GM20000 (cell line): ENCODE results near the gene SKI.

Experiments
- DNase-seq: peaks from one replicate; pipeline ENCODE4 v3.0.0; 2012; ENCODE audit warnings: low spot score
- CTCF ChIP-seq: IDR thresholded peaks from 2 replicates; pipeline ENCODE4 v1.5.1; 2012; ENCODE audit warnings: mild to moderate bottlenecking, control low read depth; ENCODE audit errors: extremely low read depth, missing control alignments

The SKI gene

DNA sequence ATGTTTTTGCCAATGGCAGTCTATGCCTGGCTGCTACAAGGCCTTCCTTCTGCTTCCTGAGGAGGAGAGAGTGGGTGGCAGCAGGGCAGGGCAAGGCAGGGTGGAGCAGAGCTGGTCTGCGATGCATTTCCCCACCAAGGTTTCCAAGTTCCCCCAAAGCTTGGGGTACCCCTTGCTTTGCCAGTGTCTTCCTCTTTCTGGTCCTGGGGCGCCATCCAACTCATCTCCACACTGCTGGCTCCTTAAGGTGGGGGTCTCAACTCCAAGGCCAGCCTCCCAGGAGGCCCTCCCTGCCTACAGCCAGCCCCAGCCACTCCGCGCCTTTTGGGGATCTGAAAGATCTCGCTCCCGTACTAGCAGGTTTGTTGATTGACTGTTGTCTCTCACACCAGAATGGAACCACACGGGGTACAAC, 3.9 kb upstream of the SKI start:
- no peak for DNase-seq
- no peak for TF ChIP-seq CTCF

- TF ChIP-seq CTCF, result no peak
- DNase-seq, result no peak
Observed at GRCh38 chr1:2224631-2225428, 3.3 kb upstream of the SKI start.

GRCh38 chr1:2226525-2227345, 1.4 kb upstream of the SKI start:
- TF ChIP-seq CTCF, result no peak
- DNase-seq, result no peak

DNA sequence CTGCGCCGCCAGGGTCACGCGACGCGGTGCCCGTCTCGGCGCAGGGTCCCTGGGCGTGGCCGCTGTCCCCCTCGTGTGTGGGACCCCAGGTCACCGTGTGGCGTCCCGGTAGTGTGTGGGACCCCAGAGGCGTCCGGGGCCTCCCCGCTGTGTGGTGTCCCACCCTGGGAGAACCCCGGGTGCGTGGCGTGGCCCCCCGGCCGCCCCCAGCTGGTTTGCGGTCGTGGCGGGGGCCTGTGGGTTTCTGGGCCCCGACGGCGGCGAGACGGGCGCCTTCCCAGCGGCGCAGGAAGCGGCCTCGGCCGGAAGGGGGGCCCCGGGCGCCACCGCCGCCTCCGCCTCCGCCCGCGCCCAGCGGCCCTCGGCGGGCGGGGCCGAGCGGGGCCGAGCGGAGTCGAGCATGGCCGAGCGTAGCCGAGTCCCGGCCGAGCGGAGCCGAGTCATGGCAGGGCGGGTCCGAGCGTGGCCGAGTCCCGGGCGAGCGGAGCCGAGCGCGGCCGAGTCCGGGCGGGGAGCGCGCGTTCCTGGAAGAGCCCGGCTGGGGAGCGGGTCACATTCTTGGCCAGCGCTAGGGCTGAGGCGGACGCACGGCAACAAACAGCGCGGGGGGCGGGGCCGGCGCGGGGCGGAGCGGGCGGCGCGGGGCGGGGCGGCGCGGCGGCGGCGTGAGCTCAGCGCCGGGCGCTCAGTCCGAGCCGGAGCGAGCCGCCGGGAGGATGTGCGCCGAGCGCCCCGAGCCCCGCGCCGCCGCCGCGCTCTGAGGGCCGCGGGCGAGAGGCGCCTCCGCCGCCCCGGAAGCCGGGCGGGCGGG, 568 bp upstream of the SKI start:
- TF ChIP-seq CTCF, result no peak
- DNase-seq, result peak; percentile 100

DNA sequence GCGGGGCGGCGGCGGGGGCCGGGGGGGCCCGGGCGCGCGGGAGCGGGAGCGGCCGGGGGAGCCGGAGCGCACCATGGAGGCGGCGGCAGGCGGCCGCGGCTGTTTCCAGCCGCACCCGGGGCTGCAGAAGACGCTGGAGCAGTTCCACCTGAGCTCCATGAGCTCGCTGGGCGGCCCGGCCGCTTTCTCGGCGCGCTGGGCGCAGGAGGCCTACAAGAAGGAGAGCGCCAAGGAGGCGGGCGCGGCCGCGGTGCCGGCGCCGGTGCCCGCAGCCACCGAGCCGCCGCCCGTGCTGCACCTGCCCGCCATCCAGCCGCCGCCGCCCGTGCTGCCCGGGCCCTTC, 546 bp downstream of the SKI start:
- DNase-seq, result peak; percentile 63
- no peak for TF ChIP-seq CTCF

- DNase-seq, result peak; percentile 72
- TF ChIP-seq CTCF, result no peak
Observed at GRCh38 chr1:2229037-2229864, 1.1 kb downstream of the SKI start.
